Adipocyte (in vitro differentiated cells): ENCODE results near the gene RNF167.

ENCODE experiments used
- DNase-seq: peaks from one replicate; pipeline ENCODE4 v3.0.0-alpha.2; 2015; ENCODE audit warnings: low read depth
- H3K27me3 ChIP-seq: replicated peaks from 2 replicates; pipeline ENCODE4 v1.7.0; 2013; ENCODE audit warnings: mild to moderate bottlenecking, low read length, moderate library complexity; ENCODE audit not compliant: control insufficient read depth, insufficient read depth
- H3K36me3 ChIP-seq: 2 replicates; pipeline ENCODE4 v1.7.0; 2013; ENCODE audit warnings: low read length, mild to moderate bottlenecking, moderate library complexity; ENCODE audit not compliant: control insufficient read depth, insufficient read depth, severe bottlenecking
- H3K4me1 ChIP-seq: 2 replicates; pipeline ENCODE4 v1.7.0; 2013; ENCODE audit warnings: mild to moderate bottlenecking, low read length, moderate library complexity; ENCODE audit not compliant: control insufficient read depth, insufficient read depth
- H3K4me3 ChIP-seq: 2 replicates; pipeline ENCODE4 v1.7.0; 2013; ENCODE audit warnings: mild to moderate bottlenecking, low read length, moderate library complexity
- H3K9ac ChIP-seq: 2 replicates; pipeline ENCODE4 v1.7.0; 2013; ENCODE audit warnings: mild to moderate bottlenecking, low read length, moderate library complexity
- H3K9me3 ChIP-seq: 2 replicates; pipeline ENCODE4 v1.7.0; 2013; ENCODE audit warnings: mild to moderate bottlenecking, low read length, moderate library complexity; ENCODE audit not compliant: control insufficient read depth

The RNF167 gene

GRCh38 chr17:4973256-4974114 is 33.4 kb downstream of the RNF167 start:
- Histone ChIP-seq H3K36me3 (peaks cover 57% of the 10 kb centered on the region), H3K9ac (no peak overlapping the region), H3K4me3 (no peak overlapping the region), H3K9me3 (no peaks in the 10 kb centered on the region), H3K4me1 (peaks cover 25% of the 10 kb centered on the region), H3K27me3 (no peaks in the 10 kb centered on the region)
- no peak for DNase-seq

GRCh38 chr17:4974115-4974670 is 34.1 kb downstream of the RNF167 start:
- no peak overlapping the region for H3K4me3 ChIP-seq
- no peak overlapping the region for H3K9ac ChIP-seq
- peaks cover 62% of the 10 kb centered on the region for H3K36me3 ChIP-seq
- no peak for DNase-seq
- no peaks in the 10 kb centered on the region for H3K27me3 ChIP-seq
- H3K9me3 ChIP-seq, result no peaks in the 10 kb centered on the region
- peaks cover 19% of the 10 kb centered on the region for H3K4me1 ChIP-seq

DNA sequence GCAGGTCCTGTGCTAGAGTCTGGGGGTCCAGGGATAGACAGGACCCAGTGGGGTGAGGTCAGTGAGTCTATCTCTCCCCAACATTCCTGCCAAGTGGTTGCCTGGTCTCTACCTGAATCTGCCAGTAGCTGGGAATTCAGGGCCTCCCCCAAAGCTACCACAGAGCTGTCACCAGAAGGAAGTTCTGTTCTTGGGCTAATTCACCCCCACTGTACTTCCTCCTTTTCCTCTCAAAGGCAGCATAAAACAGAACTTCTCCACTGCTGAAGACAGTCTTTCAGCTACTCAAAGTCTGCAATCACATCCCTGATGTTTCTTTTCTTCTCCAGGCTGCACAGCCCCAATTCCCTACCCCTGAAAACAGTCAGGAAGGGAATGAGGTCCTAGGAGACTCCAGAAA is 38.7 kb downstream of the RNF167 start:
- no peak for DNase-seq
- H3K36me3 ChIP-seq, result peaks cover 47% of the 10 kb centered on the region
- H3K9me3 ChIP-seq, result no peaks in the 10 kb centered on the region
- H3K4me3 ChIP-seq, result no peak overlapping the region
- H3K4me1 ChIP-seq, result peaks cover 6% of the 10 kb centered on the region
- no peaks in the 10 kb centered on the region for H3K27me3 ChIP-seq
- no peak overlapping the region for H3K9ac ChIP-seq

DNA sequence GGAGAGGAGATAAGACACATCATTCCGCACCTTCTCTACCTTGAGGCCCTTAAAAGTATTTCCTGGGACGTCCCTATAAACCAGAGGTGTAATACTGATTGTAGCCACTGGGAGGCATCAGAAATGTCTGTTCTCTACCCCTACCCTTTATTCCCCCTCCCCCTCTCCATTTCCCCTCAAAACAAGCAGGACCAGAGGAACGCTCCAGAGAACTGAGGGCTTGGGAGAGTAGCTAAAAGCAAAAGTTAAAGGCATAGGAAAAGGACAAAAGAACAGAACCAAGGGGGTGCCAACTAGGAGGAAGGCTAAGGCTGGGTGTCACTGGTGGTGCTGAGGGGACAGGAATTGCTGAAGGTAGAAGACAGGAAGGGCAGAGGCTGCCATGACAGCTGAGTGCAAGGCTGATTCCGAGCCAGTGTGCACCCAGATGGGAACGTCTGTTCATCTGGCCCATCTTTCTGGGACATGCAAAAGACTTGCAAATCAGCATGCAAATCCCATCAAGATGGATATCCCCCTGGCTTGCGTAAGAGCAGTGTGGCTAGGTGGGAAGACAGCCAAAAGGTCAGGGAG is 40.7 kb downstream of the RNF167 start:
- peak; percentile 80 for DNase-seq
- Histone ChIP-seq H3K4me3 (no peak overlapping the region), H3K9me3 (no peaks in the 10 kb centered on the region), H3K27me3 (no peaks in the 10 kb centered on the region), H3K36me3 (peaks cover 40% of the 10 kb centered on the region), H3K4me1 (peaks cover 6% of the 10 kb centered on the region), H3K9ac (no peak overlapping the region)

- no peak overlapping the region for H3K4me3 ChIP-seq
- no peak for DNase-seq
- H3K36me3 ChIP-seq, result peaks cover 30% of the 10 kb centered on the region
- peaks cover 16% of the 10 kb centered on the region for H3K4me1 ChIP-seq
- no peaks in the 10 kb centered on the region for H3K9me3 ChIP-seq
- no peak overlapping the region for H3K9ac ChIP-seq
- H3K27me3 ChIP-seq, result no peaks in the 10 kb centered on the region
Measured at GRCh38 chr17:4982305-4982704, 42.2 kb downstream of the RNF167 start.

DNA sequence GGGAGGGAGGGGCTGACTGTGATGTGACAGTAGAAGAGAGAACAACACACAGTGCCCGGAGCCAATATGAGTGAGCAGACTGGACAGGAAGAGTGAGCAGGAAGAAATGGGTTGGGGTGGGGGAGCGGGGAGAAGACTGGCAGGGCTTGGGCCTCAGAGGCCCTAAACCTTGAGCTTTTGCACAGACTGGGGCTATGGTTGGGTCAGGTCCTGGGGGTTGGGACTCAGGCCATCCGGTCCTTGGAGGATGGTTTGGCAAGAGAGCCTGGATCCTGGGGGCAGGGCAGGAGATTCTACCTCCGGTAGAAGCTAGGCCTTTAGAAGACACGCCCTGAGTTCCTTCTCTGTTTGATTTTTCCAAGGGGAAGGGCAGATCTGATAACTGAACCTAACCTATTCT is 46.3 kb downstream of the RNF167 start:
- Histone ChIP-seq H3K27me3 (no peaks in the 10 kb centered on the region), H3K4me1 (peaks cover 24% of the 10 kb centered on the region), H3K9ac (peak overlapping the region; percentile 95), H3K9me3 (no peaks in the 10 kb centered on the region), H3K4me3 (peak overlapping the region; percentile 89), H3K36me3 (peaks cover 10% of the 10 kb centered on the region)
- peak; percentile 18 for DNase-seq

DNA sequence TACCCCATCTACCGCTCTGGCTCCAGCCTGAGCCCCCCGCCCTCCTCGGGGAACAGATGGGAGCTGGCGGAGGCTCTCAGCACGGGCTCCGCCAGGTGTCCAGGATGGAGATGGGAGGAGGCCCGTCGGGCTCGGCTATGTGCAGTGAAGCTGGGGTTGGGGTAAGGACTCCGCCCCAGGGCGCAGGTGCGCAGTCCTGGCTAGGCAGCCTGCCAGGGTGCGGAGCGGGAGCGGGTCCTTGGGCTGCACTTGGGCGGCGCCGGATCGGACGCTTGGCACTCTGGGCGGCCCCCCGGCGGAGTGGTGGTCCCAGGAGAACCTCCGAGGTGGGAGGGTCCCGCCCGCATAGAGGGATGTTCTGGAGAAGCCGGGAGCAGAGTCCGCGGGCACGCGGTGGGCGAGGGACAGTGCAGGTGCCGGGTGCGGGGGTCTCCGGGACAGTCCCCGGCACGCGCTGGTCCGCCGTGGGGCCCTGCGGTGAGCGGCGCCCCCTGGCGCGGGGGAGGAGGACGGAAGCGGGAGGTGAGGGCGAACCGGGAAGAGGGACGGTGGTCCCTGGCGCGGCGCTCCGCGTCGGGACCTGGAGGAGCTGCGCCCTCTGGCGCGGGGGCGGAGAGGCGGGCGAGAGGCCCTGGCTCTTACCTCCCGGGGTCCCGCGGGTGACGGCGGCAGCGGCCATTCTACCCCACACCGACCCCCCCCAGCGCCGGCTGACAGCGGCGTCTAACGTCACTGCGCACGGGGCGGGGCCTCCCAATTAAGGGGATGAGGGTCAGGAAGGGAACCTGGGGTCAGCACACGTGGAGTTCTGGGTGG is 47.1 kb downstream of the RNF167 start, which contains the start of gene CAMTA2:
Gene CAMTA2, minus strand, starts transcription at position 725 of the 816 bp plus-strand sequence. CDS start 1,453 bp downstream, outside the sequence.
- Histone ChIP-seq H3K4me3 (peak within 1 kb of the TSS; percentile 89), H3K27me3 (no peaks in the 10 kb centered on the region)

GRCh38 chr17:4987767-4988567 is 47.9 kb downstream of the RNF167 start:
- peak overlapping the region; percentile 95 for H3K9ac ChIP-seq
- H3K4me3 ChIP-seq, result peak overlapping the region; percentile 89
- no peaks in the 10 kb centered on the region for H3K27me3 ChIP-seq
- DNase-seq, result peak; percentile 40
- H3K9me3 ChIP-seq, result no peaks in the 10 kb centered on the region
- H3K4me1 ChIP-seq, result peaks cover 24% of the 10 kb centered on the region
- peaks cover 4% of the 10 kb centered on the region for H3K36me3 ChIP-seq

More for the DNA sequence above, 47.1 kb downstream of the RNF167 start, which contains the start of gene CAMTA2:
- H3K4me1 ChIP-seq, result peaks cover 24% of the 10 kb centered on the region
- DNase-seq, result peak; percentile 90
- peak within 1 kb of the TSS; percentile 95 for H3K9ac ChIP-seq
- H3K36me3 ChIP-seq, result peaks cover 4% of the 10 kb centered on the region
- no peaks in the 10 kb centered on the region for H3K9me3 ChIP-seq

DNA sequence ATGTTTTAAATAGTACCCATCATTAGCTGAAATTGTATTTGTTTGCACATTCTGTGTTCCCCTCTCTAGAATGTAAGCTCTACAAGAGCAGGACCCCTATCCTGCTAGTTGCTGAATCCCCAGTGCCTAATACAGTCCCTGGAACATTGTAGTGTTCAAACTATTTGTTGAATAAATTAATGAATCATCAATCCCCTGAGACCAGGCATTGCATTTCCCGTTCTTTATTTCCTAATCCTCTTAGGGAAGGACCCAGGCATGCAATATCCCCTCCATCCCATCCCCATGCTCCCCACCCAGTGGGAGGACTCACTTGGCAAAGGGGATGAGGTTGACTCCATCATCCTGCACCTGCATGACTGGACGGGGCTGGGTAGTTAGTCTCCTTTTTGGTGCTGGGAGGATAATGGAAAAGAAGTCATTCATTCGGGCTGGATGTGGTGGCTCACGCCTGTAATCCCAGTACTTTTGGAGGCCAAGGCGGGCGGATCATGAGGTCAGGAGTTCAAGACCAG is 54.1 kb downstream of the RNF167 start:
- DNase-seq, result no peak
- Histone ChIP-seq H3K9me3 (no peaks in the 10 kb centered on the region), H3K9ac (no peak overlapping the region), H3K4me1 (peaks cover 16% of the 10 kb centered on the region), H3K4me3 (no peak overlapping the region), H3K36me3 (no peaks in the 10 kb centered on the region), H3K27me3 (no peaks in the 10 kb centered on the region)
